Measurements from ENCODE around the gene TRPC5OS. TPM values are rescaled to one million over a fixed set of nuclear protein-coding genes. Genes with fewer than 3 reads are reported as not detected.

Gene TRPC5OS
- total and polyA plus RNA-seq, 7 donors: not detected

- intact Hi-C loops (cut with DNase I): no loop called here
- H3K4me3 ChIP-seq: no peak overlapping the region
- H3K27me3 ChIP-seq (ENCODE audit: insufficient read depth in 3 of 3, low read length in 2 of 3): peaks cover 0 to 23% (median 0%) of the 10 kb centered on the region in 3 donors
- no peak overlapping the region for H3K27ac ChIP-seq
- H3K36me3 ChIP-seq (ENCODE audit: insufficient read depth in 1 of 2, low read depth in 1 of 2): no peaks in the 10 kb centered on the region
- TF ChIP-seq CTCF (IDR thresholded peaks at IDR 0.05): no peak
- no peaks in the 10 kb centered on the region for H3K4me1 ChIP-seq
- DNase-seq: no peak
- no peak for ATAC-seq
- no peaks in the 10 kb centered on the region for H3K9me3 ChIP-seq
- 47 to 63% (median 63%) methylated on average over 6 to 7 of the region's 7 CpGs for WGBS, 3 donors
Observed at GRCh38 chrX:111914398-111915090, 38.6 kb downstream of the TRPC5OS start.

- intact Hi-C loops (cut with DNase I): no loop called here
Observed at GRCh38 chrX:111917591-111917990, 41.6 kb downstream of the TRPC5OS start.

GRCh38 chrX:111928456-111928855 is 52.5 kb downstream of the TRPC5OS start:
- no peaks in the 10 kb centered on the region for H3K9me3 ChIP-seq
- DNase-seq (no peak), ATAC-seq (no peak)
- no peaks in the 10 kb centered on the region for H3K36me3 ChIP-seq (ENCODE audit: insufficient read depth in 1 of 2, low read depth in 1 of 2)
- no peak overlapping the region for H3K4me3 ChIP-seq
- H3K4me1 ChIP-seq: no peaks in the 10 kb centered on the region
- no peak overlapping the region for H3K27ac ChIP-seq
- H3K27me3 ChIP-seq (ENCODE audit: insufficient read depth in 3 of 3, low read length in 2 of 3): peaks cover 0 to 21% (median 0%) of the 10 kb centered on the region in 3 donors
- WGBS, 3 donors: 47 to 59% (median 49%) methylated on average over 4 of the region's 4 CpGs
- intact Hi-C loops (cut with DNase I): no loop called here
- TF ChIP-seq CTCF (IDR thresholded peaks at IDR 0.05): no peak

More at GRCh38 chrX:111917591-111917990, 41.6 kb downstream of the TRPC5OS start:
- no peak for TF ChIP-seq CTCF (IDR thresholded peaks at IDR 0.05)
- no peak overlapping the region for H3K27ac ChIP-seq
- no peak overlapping the region for H3K4me3 ChIP-seq
- DNase-seq (no peak), ATAC-seq (no peak)
- no peaks in the 10 kb centered on the region for H3K36me3 ChIP-seq (ENCODE audit: insufficient read depth in 1 of 2, low read depth in 1 of 2)
- peaks cover 0 to 16% (median 0%) of the 10 kb centered on the region in 3 donors for H3K27me3 ChIP-seq (ENCODE audit: insufficient read depth in 3 of 3, low read length in 2 of 3)
- no peaks in the 10 kb centered on the region for H3K9me3 ChIP-seq
- H3K4me1 ChIP-seq: no peaks in the 10 kb centered on the region

Other genes starting within 250 kb of the TRPC5OS start
- gene ALG13, start 195.0 kb upstream of the TRPC5OS start, total RNA-seq: 10 to 100 TPM; 14.3 to 20.0 (median 17.6) TPM
- 10 to 100 TPM; 11.2 to 18.3 (median 15.9) TPM for gene ALG13, start 195.0 kb upstream of the TRPC5OS start, polyA plus RNA-seq
- gene TRPC5, start 206.6 kb downstream of the TRPC5OS start, total RNA-seq: not detected
- gene TRPC5, start 206.6 kb downstream of the TRPC5OS start, polyA plus RNA-seq: under 1 TPM in 1 of 3 donors, not detected in 2; 0.01 TPM
- gene RTL4, start 206.8 kb downstream of the TRPC5OS start, total RNA-seq: not detected
- gene RTL4, start 206.8 kb downstream of the TRPC5OS start, polyA plus RNA-seq: not detected